Aorta (tissue), 5 donors: ENCODE data around the gene ACOX2. TPM values are rescaled to one million over a fixed set of nuclear protein-coding genes. Genes with fewer than 3 reads are reported as not detected.

ENCODE experiments used
- ATAC-seq: fragments of 200-7000 bp; cut with Tn5 transposase; one replicate; pipeline ENCODE4 v1.9.1; 2022; ENCODE audit warnings: moderate library complexity; ENCODE audit not compliant: low FRiP score
- DNase-seq, 2 donors: peaks; one replicate each; pipeline ENCODE4 v3.0.0-alpha.2; 2020
- H3K27ac ChIP-seq, 2 donors: one replicate each; pipeline ENCODE4 v1.5.1; 2013; ENCODE audit warnings: low read length in 2 of 2, mild to moderate bottlenecking in 2 of 2, moderate library complexity in 2 of 2, control low read depth in 1 of 2, inconsistent platforms in 1 of 2, low read depth in 1 of 2
- H3K27me3 ChIP-seq, 2 donors: one replicate each; pipeline ENCODE4 v1.6.1; 2013; ENCODE audit warnings: control low read depth in 1 of 2, low read length in 1 of 2, mild to moderate bottlenecking in 1 of 2, moderate library complexity in 1 of 2; ENCODE audit not compliant: insufficient read depth in 2 of 2, control insufficient read depth in 1 of 2
- H3K36me3 ChIP-seq, 2 donors: one replicate each; pipeline ENCODE4 v1.6.1; 2013; ENCODE audit warnings: control low read depth in 1 of 2, low read length in 1 of 2, mild to moderate bottlenecking in 1 of 2; ENCODE audit not compliant: insufficient read depth in 2 of 2, control insufficient read depth in 1 of 2
- H3K4me1 ChIP-seq, 2 donors: one replicate each; pipeline ENCODE4 v1.6.1; 2013; ENCODE audit warnings: low read length in 2 of 2, control low read depth in 1 of 2, mild to moderate bottlenecking in 1 of 2, moderate library complexity in 1 of 2; ENCODE audit not compliant: insufficient read depth in 2 of 2, control insufficient read depth in 1 of 2
- H3K4me3 ChIP-seq, 2 donors: one replicate each; pipeline ENCODE4 v1.5.1; 2013; ENCODE audit warnings: low read length in 2 of 2, control low read depth in 1 of 2, mild to moderate bottlenecking in 1 of 2
- H3K9me3 ChIP-seq: one replicate; pipeline ENCODE4 v1.6.1; 2013; ENCODE audit warnings: mild to moderate bottlenecking, low read length; ENCODE audit not compliant: control insufficient read depth
- WGBS, 2 donors: extraction: QIAGEN DNeasy Blood & Tissue Kit; methylation state at CpG; one replicate each; pipeline ENCODE4 v1.1.7; 2013; 5-methylcytosine and 5-hydroxymethylcytosine counted together
- intact Hi-C, 2 donors: fragments of 100-400 bp; cut with DNase I; formaldehyde crosslinking; loops; one replicate each; pipeline versions ENCODE4 v1.14.2 to v1.15.0; 2022
- polyA plus RNA-seq, 2 donors: library from polyadenylated mRNA; stranded (reverse); fragments of 200-250 nt; gene quantifications; one replicate each; pipeline ENCODE4 v1.2.3, GENCODE V29; 2013
- total RNA-seq, 2 donors: library from RNA; stranded (reverse); fragmentation: NEBNext Ultra II Directional; extraction: Animal tissue kit (Norgen Biotek cat#: 25700); gene quantifications; one replicate each; pipeline ENCODE4 v1.2.1, GENCODE V29; 2021
- donor health status: healthy with polysubstance abuse.
- donor health status: Bipolar disorder and iron deficiency.
- donor health status: DM: no; HTN: no; CAD: no.
- donor health status: DM: no; HTN: no; CAD: no.
- donor health status: DM: yes; HTN: yes; CAD: no.

Gene ACOX2
- total and polyA plus RNA-seq, 4 donors = 10.6 to 68.7 (median 22.2) TPM

DNA sequence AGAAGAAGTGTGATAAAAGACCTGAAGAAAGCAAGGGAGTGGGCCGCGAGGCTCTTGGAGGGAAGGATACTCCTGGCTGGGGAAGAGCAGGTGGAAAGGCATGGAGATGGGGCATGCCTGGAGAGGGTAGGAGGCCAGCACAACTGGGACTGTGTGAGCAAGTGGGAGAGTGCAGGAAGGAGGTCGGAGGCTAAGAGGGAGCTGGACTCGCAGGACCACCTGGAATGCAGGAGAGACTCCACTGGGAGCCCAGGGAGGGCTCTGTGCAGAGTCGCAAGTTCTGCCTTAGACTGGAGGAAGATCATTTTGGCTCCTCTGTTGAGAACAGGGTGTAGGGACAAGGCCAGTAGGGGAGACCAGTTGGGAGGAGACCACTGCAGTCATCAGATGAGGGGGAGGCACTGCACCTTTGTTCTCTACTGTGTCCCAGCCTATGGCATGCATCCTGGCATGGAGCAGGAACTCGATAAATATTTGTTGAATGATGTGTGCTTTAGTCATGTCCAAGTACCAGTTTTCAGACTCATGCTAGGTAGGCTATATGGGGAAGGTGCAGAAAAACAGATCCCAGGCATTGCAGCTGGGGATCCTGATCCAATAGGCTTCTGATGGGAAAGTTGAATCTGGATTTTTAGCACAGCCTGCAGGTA lies 26.5 kb upstream of the ACOX2 start:
- intact Hi-C loops = no loop called here
- 85 to 93% methylated on average over 6 of the region's 6 CpGs for WGBS, 2 donors
- Histone ChIP-seq H3K27me3 (no peaks in the 10 kb centered on the region), H3K36me3 (no peaks in the 10 kb centered on the region), H3K4me1 (no peaks in the 10 kb centered on the region), H3K9me3 (no peaks in the 10 kb centered on the region), H3K4me3 (no peak overlapping the region), H3K27ac (no peak overlapping the region)
- peak in 1 of 2 donors; percentile 41 for DNase-seq
- ATAC-seq = no peak

DNA sequence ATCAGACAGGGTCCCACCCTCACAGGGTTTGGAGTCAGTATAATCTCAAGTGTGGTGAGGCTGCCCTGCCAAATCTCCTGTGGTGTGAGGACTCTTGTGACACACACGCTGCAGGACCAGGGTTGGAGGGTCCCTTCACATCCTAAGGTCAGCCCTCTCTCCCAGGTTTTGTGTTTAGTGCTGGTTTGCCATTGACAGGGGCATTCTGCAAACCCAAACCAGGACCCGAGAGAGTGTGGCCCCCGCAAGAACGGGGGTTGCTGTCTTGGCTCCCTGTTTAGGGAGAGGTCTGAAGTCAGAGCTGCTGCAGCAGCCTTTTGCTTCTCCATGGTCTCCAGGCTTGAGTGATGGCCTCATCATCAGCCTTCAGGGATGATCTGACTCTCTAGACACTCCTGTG lies 25.5 kb upstream of the ACOX2 start:
- Histone ChIP-seq H3K27ac (no peak overlapping the region), H3K36me3 (no peaks in the 10 kb centered on the region), H3K9me3 (no peaks in the 10 kb centered on the region), H3K4me1 (no peaks in the 10 kb centered on the region), H3K27me3 (no peaks in the 10 kb centered on the region), H3K4me3 (no peak overlapping the region)
- WGBS, 2 donors = 90 to 92% methylated on average over 4 of the region's 4 CpGs
- DNase-seq (no peak), ATAC-seq (no peak)
- intact Hi-C loops = no loop called here

DNA sequence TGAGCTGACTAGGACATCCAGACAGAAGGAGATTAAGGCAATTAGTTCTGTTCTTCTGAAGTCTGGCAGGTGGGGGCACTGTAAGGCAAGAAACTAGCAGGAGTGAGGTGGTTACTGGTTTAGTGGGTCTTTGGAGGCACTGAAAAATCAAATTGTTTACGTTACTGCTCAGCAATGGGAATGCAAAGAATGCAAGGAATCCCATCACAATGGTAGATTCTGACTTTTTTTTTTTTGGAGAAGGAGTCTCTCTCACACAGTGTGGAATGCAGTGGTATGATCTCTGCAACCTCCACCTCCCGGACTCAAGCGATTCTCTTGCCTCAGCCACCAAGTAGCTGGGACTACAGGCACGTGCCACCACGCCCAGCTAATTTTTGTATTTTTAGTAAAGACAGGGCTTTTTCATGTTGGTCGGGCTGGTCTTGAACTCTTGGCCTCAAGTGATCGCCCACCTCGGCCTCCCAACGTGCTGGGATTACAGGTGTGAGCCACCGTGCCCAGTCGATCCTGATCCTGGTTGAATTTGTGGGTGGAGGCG lies 23.9 kb upstream of the ACOX2 start:
- Histone ChIP-seq H3K27ac (no peak overlapping the region), H3K4me1 (no peaks in the 10 kb centered on the region), H3K9me3 (no peaks in the 10 kb centered on the region), H3K36me3 (no peaks in the 10 kb centered on the region), H3K4me3 (no peak overlapping the region), H3K27me3 (no peaks in the 10 kb centered on the region)
- intact Hi-C loops = no loop called here
- DNase-seq (no peak), ATAC-seq (no peak)
- WGBS, 2 donors = 62 to 67% methylated on average over 12 of the region's 12 CpGs

DNA sequence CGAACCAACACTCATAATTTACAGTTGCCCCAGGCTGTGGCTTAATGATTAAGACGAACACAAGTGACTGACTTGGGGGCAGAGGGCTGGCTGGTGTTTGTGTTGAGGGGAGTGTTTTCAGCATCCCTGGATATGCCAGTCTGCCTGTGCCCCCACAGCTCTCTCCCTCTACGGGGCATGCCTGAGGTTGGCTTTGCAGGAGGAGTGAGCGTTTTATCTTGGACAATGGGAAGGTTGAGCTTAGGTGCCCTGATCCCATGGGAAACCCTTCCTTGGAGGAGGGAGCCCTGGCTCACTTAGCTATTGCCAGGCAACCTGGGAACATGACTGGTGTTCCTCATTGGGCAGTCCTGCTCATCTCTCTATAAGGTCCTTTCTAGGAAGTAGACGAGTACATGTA lies 22.6 kb upstream of the ACOX2 start:
- H3K4me3 ChIP-seq = no peak overlapping the region
- intact Hi-C loops = no loop called here
- no peak for DNase-seq
- no peaks in the 10 kb centered on the region for H3K4me1 ChIP-seq
- H3K36me3 ChIP-seq = no peaks in the 10 kb centered on the region
- no peaks in the 10 kb centered on the region for H3K9me3 ChIP-seq
- no peaks in the 10 kb centered on the region for H3K27me3 ChIP-seq
- no peak for ATAC-seq
- 95 to 96% methylated on average over 5 of the region's 5 CpGs for WGBS, 2 donors
- no peak overlapping the region for H3K27ac ChIP-seq

DNA sequence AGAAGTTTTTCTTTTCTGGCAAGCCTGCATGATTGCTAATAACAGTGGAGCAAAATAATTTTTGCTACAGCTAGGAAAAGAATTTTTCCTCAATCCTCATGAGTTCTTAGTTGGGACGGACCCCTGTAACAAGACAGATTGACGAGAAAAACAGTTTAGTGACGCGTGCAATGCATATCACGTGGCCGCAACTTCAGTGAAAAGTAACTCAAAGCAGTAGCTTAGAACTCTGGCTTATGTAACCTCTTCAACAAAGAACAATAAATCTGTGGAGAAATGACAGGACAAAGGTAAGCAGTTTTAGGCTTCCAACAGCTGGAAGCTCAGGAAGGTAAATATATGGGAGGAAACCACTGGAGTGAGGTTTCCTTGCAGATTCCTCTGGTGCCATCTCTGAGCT lies 20.5 kb upstream of the ACOX2 start:
- WGBS, 2 donors = 76 to 84% methylated on average over 6 of the region's 6 CpGs
- no peaks in the 10 kb centered on the region for H3K9me3 ChIP-seq
- intact Hi-C loops = no loop called here
- ATAC-seq (no peak), DNase-seq (no peak)
- H3K4me1 ChIP-seq = no peaks in the 10 kb centered on the region
- H3K27me3 ChIP-seq = no peaks in the 10 kb centered on the region
- no peaks in the 10 kb centered on the region for H3K36me3 ChIP-seq
- H3K27ac ChIP-seq = no peak overlapping the region
- no peak overlapping the region for H3K4me3 ChIP-seq

DNA sequence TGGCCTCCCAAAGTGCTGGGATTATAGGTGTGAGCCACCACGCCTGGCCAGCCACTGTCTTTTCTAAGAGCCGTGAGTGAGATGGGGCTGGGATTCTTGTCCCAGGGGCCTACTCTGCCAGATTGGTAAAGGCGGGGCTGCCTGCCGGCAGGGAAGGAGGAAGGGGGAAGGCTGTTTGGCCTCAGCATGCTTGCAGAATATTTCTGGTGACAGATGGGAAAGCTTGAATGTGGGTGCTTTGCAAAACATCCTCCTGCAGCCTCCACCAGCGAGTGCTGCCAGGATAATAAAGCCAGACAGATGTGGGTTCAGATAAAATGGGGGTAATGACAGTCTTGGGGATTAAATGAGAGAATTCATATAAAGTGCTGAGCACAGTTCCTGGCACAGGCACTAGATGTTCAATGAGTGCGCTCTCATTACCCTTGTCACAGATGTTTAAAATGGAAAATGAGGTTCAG lies 19.8 kb upstream of the ACOX2 start:
- intact Hi-C loops = no loop called here

DNA sequence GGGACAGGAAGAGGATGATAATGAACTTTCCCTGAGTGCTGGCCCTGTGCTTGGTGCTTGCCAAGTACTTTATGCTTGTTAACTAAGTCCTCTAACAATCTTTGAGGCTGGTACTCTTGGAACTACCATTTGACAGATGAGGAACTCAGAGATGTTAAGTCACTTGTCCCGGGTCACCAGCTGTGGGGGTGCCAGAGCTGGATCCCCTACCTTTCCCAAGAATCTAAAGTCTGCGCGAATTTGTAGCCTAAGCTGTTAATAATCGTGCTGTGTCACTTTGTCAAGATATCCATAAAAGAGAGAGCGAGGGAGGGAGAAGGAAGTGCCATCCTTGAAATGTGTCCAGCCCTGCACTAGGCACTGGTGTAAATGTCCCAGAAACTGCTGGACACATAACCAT lies 19.0 kb upstream of the ACOX2 start:
- WGBS, 2 donors = 94 to 96% methylated on average over 5 of the region's 5 CpGs
- peaks cover 2% of the 10 kb centered on the region for H3K9me3 ChIP-seq
- no peaks in the 10 kb centered on the region for H3K4me1 ChIP-seq
- intact Hi-C loops = no loop called here
- H3K27me3 ChIP-seq = no peaks in the 10 kb centered on the region
- H3K36me3 ChIP-seq = no peaks in the 10 kb centered on the region
- no peak overlapping the region for H3K27ac ChIP-seq
- ATAC-seq (no peak), DNase-seq (no peak)
- H3K4me3 ChIP-seq = no peak overlapping the region

More for the DNA sequence above, 19.8 kb upstream of the ACOX2 start:
- no peaks in the 10 kb centered on the region for H3K36me3 ChIP-seq
- ATAC-seq = no peak
- H3K4me3 ChIP-seq = no peak overlapping the region
- DNase-seq = no peak
- 67 to 68% methylated on average over 6 of the region's 6 CpGs for WGBS, 2 donors
- H3K4me1 ChIP-seq = no peaks in the 10 kb centered on the region
- H3K27ac ChIP-seq = no peak overlapping the region
- H3K27me3 ChIP-seq = no peaks in the 10 kb centered on the region
- peaks cover 2% of the 10 kb centered on the region for H3K9me3 ChIP-seq

DNA sequence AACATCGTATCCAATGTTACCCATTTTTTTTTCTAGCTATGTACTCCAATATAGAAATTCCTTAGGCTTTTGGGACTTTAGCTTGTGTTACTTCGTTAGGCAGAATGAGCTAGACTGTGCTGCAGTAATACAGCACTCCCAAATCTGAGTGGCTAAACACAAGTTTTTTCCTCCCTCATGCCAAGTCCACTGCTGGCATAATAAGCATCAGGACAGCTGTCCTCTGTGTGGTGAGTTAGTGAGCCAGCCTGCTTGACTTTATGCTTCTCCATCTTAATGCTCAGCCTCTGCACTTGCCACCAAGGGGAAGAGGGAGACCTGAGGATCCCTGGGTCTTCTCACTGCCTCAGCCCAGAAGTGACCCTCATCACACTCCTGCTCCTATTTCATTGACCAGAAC lies 18.2 kb upstream of the ACOX2 start:
- DNase-seq (no peak), ATAC-seq (no peak)
- H3K27me3 ChIP-seq = no peaks in the 10 kb centered on the region
- no peak overlapping the region for H3K4me3 ChIP-seq
- H3K9me3 ChIP-seq = peaks cover 2% of the 10 kb centered on the region
- no peak overlapping the region for H3K27ac ChIP-seq
- H3K36me3 ChIP-seq = no peaks in the 10 kb centered on the region
- 91 to 92% methylated on average over 2 of the region's 2 CpGs for WGBS, 2 donors
- H3K4me1 ChIP-seq = no peaks in the 10 kb centered on the region
- intact Hi-C loops = no loop called here

DNA sequence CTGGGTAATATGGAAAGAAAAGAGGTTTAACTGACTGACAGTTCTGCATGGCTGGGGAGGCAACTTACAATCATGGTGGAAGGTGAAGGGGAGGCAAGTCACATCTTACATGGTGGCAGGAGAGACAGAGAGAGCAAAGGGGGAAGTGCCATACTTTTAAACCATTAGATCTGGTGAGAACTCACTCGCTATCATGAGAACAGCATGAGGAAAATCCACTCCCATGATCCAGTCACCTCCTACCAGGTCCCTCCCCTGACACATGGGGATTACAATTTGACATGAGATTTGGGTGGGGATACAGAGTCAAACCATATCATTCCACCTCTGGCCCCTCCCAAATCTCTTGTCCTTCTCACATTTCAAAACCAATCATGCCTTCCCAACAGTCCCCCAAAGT lies 16.0 kb upstream of the ACOX2 start:
- Histone ChIP-seq H3K27me3 (no peaks in the 10 kb centered on the region), H3K4me1 (no peaks in the 10 kb centered on the region), H3K9me3 (peaks cover 2% of the 10 kb centered on the region), H3K27ac (no peak overlapping the region), H3K4me3 (no peak overlapping the region), H3K36me3 (no peaks in the 10 kb centered on the region)
- DNase-seq (no peak), ATAC-seq (no peak)
- 86 to 87% methylated on average over 1 of the region's 1 CpG for WGBS, 2 donors
- intact Hi-C loops = no loop called here
